CD14-positive monocyte (primary cell): ENCODE measurements around the gene SRSF2. TPM values are rescaled to one million over a fixed set of nuclear protein-coding genes. Genes with fewer than 3 reads are reported as not detected.
"Not testable (repeated sequence)": the region's sequence is repeated elsewhere in the genome, so short reads cannot be mapped to it uniquely, and the experiment has no call there.

ENCODE experiments used
- DNase-seq, 3 donors: peaks; one replicate each; pipeline ENCODE4 v3.0.0-alpha.2; 2011 to 2022
- H2AFZ ChIP-seq: 2 replicates; pipeline ENCODE4 v1.6.0; 2012; ENCODE audit warnings: mild to moderate bottlenecking, low read depth, low read length, inconsistent platforms; ENCODE audit not compliant: insufficient read depth, poor library complexity, severe bottlenecking
- H3K27ac ChIP-seq, 2 donors: 1 replicate in 1 of 2; 2 replicates in 1 of 2; pipeline ENCODE4 v1.5.1; 2012 to 2013; ENCODE audit warnings: low read length in 2 of 2, control low read depth in 1 of 2, inconsistent platforms in 1 of 2, low read depth in 1 of 2, mild to moderate bottlenecking in 1 of 2
- H3K27me3 ChIP-seq, 2 donors: one replicate each; pipeline versions ENCODE4 v1.6.0 to v1.6.1; 2011 to 2013; ENCODE audit warnings: low read length in 2 of 2; ENCODE audit not compliant: control insufficient read depth in 2 of 2, insufficient read depth in 2 of 2
- H3K36me3 ChIP-seq, 2 donors: replicated peaks in 1 of 2; 1 replicate in 1 of 2; 2 replicates in 1 of 2; pipeline versions ENCODE4 v1.5.1 to v1.6.1; 2012 to 2013; ENCODE audit warnings: low read length in 2 of 2, control low read depth in 1 of 2, inconsistent platforms in 1 of 2, mild to moderate bottlenecking in 1 of 2; ENCODE audit not compliant: insufficient read depth in 2 of 2, control insufficient read depth in 1 of 2
- H3K4me1 ChIP-seq, 2 donors: 1 replicate in 1 of 2; 2 replicates in 1 of 2; pipeline versions ENCODE4 v1.5.1 to v1.6.1; 2012 to 2013; ENCODE audit warnings: low read length in 2 of 2, control low read depth in 1 of 2, inconsistent platforms in 1 of 2, mild to moderate bottlenecking in 1 of 2, moderate library complexity in 1 of 2; ENCODE audit not compliant: insufficient read depth in 2 of 2, control insufficient read depth in 1 of 2
- H3K4me2 ChIP-seq: replicated peaks from 2 replicates; pipeline ENCODE3; 2012; ENCODE audit warnings: low read length, moderate library complexity, mild to moderate bottlenecking; ENCODE audit not compliant: poor library complexity, severe bottlenecking; ENCODE audit errors: extremely low read depth
- H3K4me3 ChIP-seq, 3 experiments: fragments of 200-600 bp in 1 of 3; sonication (generic) in 1 of 3; replicated peaks in 1 of 3; 1 replicate in 2 of 3; 2 replicates in 1 of 3; pipeline ENCODE4 v1.5.1; 2011 to 2013; ENCODE audit warnings: low read length in 3 of 3, mild to moderate bottlenecking in 3 of 3, control low read depth in 2 of 3, low read depth in 2 of 3, inconsistent platforms in 1 of 3, moderate library complexity in 1 of 3
- H3K79me2 ChIP-seq: 2 replicates; pipeline ENCODE4 v1.6.0; 2012; ENCODE audit warnings: mild to moderate bottlenecking, control low read depth, inconsistent platforms, low read length, moderate library complexity; ENCODE audit not compliant: insufficient read depth
- H3K9ac ChIP-seq: 2 replicates; pipeline ENCODE4 v1.6.0; 2017; ENCODE audit warnings: low read length, mild to moderate bottlenecking; ENCODE audit not compliant: insufficient read depth, poor library complexity, severe bottlenecking
- H3K9me3 ChIP-seq, 2 donors: replicated peaks in 1 of 2; 1 replicate in 1 of 2; 2 replicates in 1 of 2; pipeline versions ENCODE4 v1.5.1 to v1.6.1; 2012 to 2013; ENCODE audit warnings: low read length in 2 of 2, control low read depth in 1 of 2; ENCODE audit not compliant: control insufficient read depth in 1 of 2, insufficient read depth in 1 of 2
- H4K20me1 ChIP-seq: 2 replicates; pipeline ENCODE4 v1.6.0; 2012; ENCODE audit warnings: mild to moderate bottlenecking, low read length, control low read depth, moderate library complexity; ENCODE audit not compliant: insufficient read depth
- H3K27ac Mint-ChIP-seq, 7 donors: one replicate each; pipeline ENCODE4 v1.8.0; 2020; ENCODE audit warnings: mild to moderate bottlenecking in 7 of 7, mixed read lengths in 7 of 7, moderate library complexity in 6 of 7, inconsistent platforms in 2 of 7
- H3K27me3 Mint-ChIP-seq, 3 donors: one replicate each; pipeline ENCODE4 v1.8.0; 2021 to 2022; ENCODE audit warnings: low read depth in 3 of 3, mild to moderate bottlenecking in 3 of 3, mixed read lengths in 3 of 3, moderate library complexity in 3 of 3, inconsistent platforms in 1 of 3
- H3K36me3 Mint-ChIP-seq, 2 donors: one replicate each; pipeline ENCODE4 v1.8.0; 2020; ENCODE audit warnings: mixed read lengths in 2 of 2, inconsistent platforms in 1 of 2, mild to moderate bottlenecking in 1 of 2
- H3K4me1 Mint-ChIP-seq: one replicate; pipeline ENCODE4 v1.8.0; 2020; ENCODE audit warnings: mild to moderate bottlenecking, mixed read lengths
- H3K4me3 Mint-ChIP-seq, 2 donors: one replicate each; pipeline ENCODE4 v1.8.0; 2020; ENCODE audit warnings: mild to moderate bottlenecking in 2 of 2, mixed read lengths in 2 of 2, moderate library complexity in 1 of 2
- H3K9me3 Mint-ChIP-seq, 7 donors: one replicate each; pipeline ENCODE4 v1.8.0; 2020 to 2022; ENCODE audit warnings: mixed read lengths in 7 of 7, mild to moderate bottlenecking in 6 of 7, moderate library complexity in 6 of 7, inconsistent platforms in 2 of 7
- CTCF ChIP-seq: fragments of 200-600 bp; IDR thresholded peaks from one replicate; pipeline ENCODE4 v1.8.0; 2022; ENCODE audit warnings: antibody characterized with exemption, mild to moderate bottlenecking
- WGBS: methylation state at CpG from one replicate; pipeline ENCODE4 v1.1.5; 2013; ENCODE audit warnings: missing lambda C conversion rate; ENCODE audit not compliant: insufficient coverage; 5-methylcytosine and 5-hydroxymethylcytosine counted together
- intact Hi-C, 2 donors: fragments of 100-400 bp; cut with micrococcal nuclease; formaldehyde crosslinking; loops; one replicate each; pipeline versions ENCODE4 v1.15.0 to v1.15.1; 2023
- polyA plus RNA-seq, 3 donors: library from polyadenylated mRNA; depleted of rRNA in 1 of 3; unstranded in 2 of 3; stranded (reverse) in 1 of 3; fragments of 300-500 nt in 2 of 3; fragments of >200 nt in 1 of 3; fragmentation: Illumina TruSeq in 2 of 3; gene quantifications; 1 replicate in 2 of 3; 2 replicates in 1 of 3; pipeline ENCODE4 v1.2.3, GENCODE V29; 2012 to 2021

SRSF2 gene
- polyA plus RNA-seq, 3 donors = 124 to 386 (median 125) TPM

- Histone ChIP-seq H2AFZ (no peak overlapping the region), H3K79me2 (peaks cover 90% of the 10 kb centered on the region), H4K20me1 (peaks cover 61% of the 10 kb centered on the region), H3K27ac (peak overlapping the region in 1 of 2 donors; percentile 99), H3K9me3 (no peaks in the 10 kb centered on the region), H3K27me3 (no peaks in the 10 kb centered on the region), H3K4me2 (no peak overlapping the region), H3K9ac (no peak overlapping the region), H3K36me3 (peaks cover 42 to 64% of the 10 kb centered on the region in 2 donors), H3K4me3 (peak overlapping the region in 1 of 3 experiments; percentile 100), H3K4me1 (peaks cover 31 to 42% of the 10 kb centered on the region in 2 donors)
- no CpG with 5 or more reads among the region's 1 CpG for WGBS
- intact Hi-C loops = loop anchor here in 1 of 2 donors (10.0 kb wide), 1 partner anchor 469 kb away; the partner anchor contains the start of gene UBALD2
- TF ChIP-seq CTCF = no peak
- Mint-ChIP-seq H3K27me3 (peaks cover 0 to 2% (median 2%) of the 10 kb centered on the region in 3 donors), H3K4me1 (peaks cover 46% of the 10 kb centered on the region), H3K36me3 (peaks cover 47 to 63% of the 10 kb centered on the region in 2 donors), H3K9me3 (peaks cover 0 to 2% (median 0%) of the 10 kb centered on the region in 7 donors), H3K4me3 (no peak overlapping the region), H3K27ac (peak overlapping the region in 4 of 7 donors; percentile 11 to 98 (median 50))
- DNase-seq = no peak
Observed at GRCh38 chr17:76733618-76733957, 3.5 kb downstream of the SRSF2 start.

DNA sequence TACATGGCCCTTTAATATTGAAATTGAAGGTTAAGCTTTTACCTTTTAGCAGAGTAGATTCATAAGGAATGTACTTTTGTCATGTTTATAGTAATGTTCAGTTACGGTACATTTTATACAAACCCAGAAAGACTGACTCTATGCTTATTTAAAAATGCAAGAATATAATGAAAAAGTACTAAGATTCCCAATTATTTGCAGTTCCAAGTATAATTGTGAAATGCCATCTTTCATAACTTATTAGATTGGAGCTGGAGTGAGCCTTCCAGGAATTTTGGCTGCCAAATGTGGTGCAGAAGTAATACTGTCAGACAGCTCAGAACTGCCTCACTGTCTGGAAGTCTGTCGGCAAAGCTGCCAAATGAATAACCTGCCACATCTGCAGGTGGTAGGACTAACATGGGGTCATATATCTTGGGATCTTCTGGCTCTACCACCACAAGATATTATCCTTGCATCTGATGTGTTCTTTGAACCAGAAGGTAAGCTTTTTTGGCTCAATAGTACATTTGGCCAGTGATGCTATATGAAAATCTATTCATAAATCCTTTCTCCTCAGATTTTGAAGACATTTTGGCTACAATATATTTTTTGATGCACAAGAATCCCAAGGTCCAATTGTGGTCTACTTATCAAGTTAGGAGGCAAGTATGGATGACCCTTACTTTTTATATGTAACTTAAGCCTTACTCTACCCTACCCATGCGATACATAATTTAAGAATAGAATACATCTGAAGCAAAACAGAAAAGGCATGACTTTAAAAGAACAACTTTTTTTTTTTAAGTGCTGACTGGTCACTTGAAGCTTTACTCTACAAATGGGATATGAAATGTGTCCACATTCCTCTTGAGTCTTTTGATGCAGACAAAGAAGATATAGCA lies 4.2 kb downstream of the SRSF2 start:
- H3K27me3 Mint-ChIP-seq = peaks cover 0 to 2% (median 2%) of the 10 kb centered on the region in 3 donors
- H3K9me3 Mint-ChIP-seq = peaks cover 0 to 2% (median 0%) of the 10 kb centered on the region in 7 donors
- no CpG with 5 or more reads among the region's 3 CpGs for WGBS
- Histone ChIP-seq H3K9ac (no peak overlapping the region), H3K4me1 (peaks cover 33 to 43% of the 10 kb centered on the region in 2 donors), H3K27me3 (no peaks in the 10 kb centered on the region), H3K27ac (peak overlapping the region in 1 of 2 donors; percentile 99), H3K4me2 (no peak overlapping the region), H3K79me2 (peaks cover 90% of the 10 kb centered on the region), H4K20me1 (peaks cover 62% of the 10 kb centered on the region), H2AFZ (no peak overlapping the region), H3K9me3 (no peaks in the 10 kb centered on the region), H3K36me3 (peaks cover 42 to 64% of the 10 kb centered on the region in 2 donors), H3K4me3 (peak overlapping the region in 1 of 3 experiments; percentile 100)
- peaks cover 47 to 65% of the 10 kb centered on the region in 2 donors for H3K36me3 Mint-ChIP-seq
- no peak for DNase-seq
- H3K4me3 Mint-ChIP-seq = no peak overlapping the region
- H3K4me1 Mint-ChIP-seq = peaks cover 47% of the 10 kb centered on the region
- intact Hi-C loops = loop anchor here in 1 of 2 donors (10.0 kb wide), 1 partner anchor 468 kb away; the partner anchor contains the start of gene UBALD2
- H3K27ac Mint-ChIP-seq = peak overlapping the region in 5 of 7 donors; percentile 11 to 98 (median 15)
- TF ChIP-seq CTCF = no peak

DNA sequence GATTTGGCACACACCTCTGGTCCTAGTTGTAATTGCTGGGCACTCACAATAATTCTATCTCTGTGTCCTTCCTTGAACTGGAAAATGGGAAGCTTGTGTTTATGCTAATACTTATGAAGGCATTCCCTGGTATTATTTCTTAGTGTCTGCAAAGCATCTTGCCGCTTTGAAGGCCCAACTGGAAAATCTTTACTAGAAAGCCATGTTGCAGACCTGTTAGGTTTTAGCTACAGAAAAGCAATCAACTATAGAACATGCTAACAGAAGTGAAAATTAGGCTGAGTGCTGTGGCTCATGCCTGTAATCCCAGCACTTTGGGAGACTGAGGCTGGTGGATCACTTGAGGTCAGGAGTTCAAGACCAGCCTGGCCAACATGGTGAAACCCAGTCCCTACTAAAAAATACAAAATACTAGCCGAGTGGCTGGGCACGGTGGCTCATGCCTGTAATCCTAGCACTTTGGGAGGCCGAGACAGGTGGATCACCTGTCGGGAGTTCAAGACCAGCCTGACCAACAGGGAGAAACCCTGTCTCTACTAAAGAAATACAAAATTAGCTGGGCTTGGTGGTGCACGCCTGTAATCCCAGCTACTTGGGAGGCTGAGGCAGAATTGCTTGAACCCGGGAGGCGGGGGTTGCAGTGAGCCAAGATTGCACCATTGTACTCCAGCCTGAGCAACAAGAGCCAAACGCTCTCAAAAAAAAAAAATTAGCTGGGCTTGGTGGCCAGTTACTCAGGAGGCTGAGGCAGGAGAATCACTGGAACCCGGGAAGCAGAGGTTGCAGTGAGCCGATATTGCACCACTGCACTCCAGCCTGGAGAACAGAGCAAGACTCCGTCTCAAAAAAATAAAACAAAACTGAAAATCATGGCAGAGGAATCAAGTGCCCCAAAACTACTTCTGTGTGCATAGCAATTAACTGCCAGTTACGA lies 5.1 kb downstream of the SRSF2 start:
- not testable (repeated sequence) for H2AFZ ChIP-seq, H3K4me3 Mint-ChIP-seq, H3K4me3 ChIP-seq, H3K9me3 ChIP-seq, H3K4me2 ChIP-seq, DNase-seq, H3K27me3 Mint-ChIP-seq, H3K9me3 Mint-ChIP-seq, H3K9ac ChIP-seq, H3K27me3 ChIP-seq
- Histone ChIP-seq H4K20me1 (peaks cover 67% of the 10 kb centered on the region), H3K4me1 (peaks cover 42 to 52% of the 10 kb centered on the region in 2 donors), H3K36me3 (peaks cover 42 to 64% of the 10 kb centered on the region in 2 donors), H3K79me2 (peaks cover 97% of the 10 kb centered on the region), H3K27ac (peak overlapping the region in 1 of 2 donors; percentile 2)
- 98% methylated on average over 9 of the region's 13 CpGs for WGBS
- intact Hi-C loops = loop anchor here in 1 of 2 donors (10.0 kb wide), 1 partner anchor 467 kb away; the partner anchor contains the start of gene UBALD2
- Mint-ChIP-seq H3K36me3 (peaks cover 47 to 65% of the 10 kb centered on the region in 2 donors), H3K4me1 (peaks cover 54% of the 10 kb centered on the region), H3K27ac (peak overlapping the region in 3 of 7 donors; percentile 34 to 69 (median 60))
